ELR (cell line): ENCODE data around the gene ATP13A2.
"Not testable (repeated sequence)": the region's sequence is repeated elsewhere in the genome, so short reads cannot be mapped to it uniquely, and the experiment has no call there.

ENCODE experiments used
- DNase-seq: peaks from one replicate; pipeline ENCODE4 v3.0.0-alpha.2; 2015; ENCODE audit warnings: low read depth

Gene ATP13A2

GRCh38 chr1:16979475-16980327 lies 32.0 kb downstream of the ATP13A2 start:
- peak; percentile 16 for DNase-seq

GRCh38 chr1:16978567-16979474 lies 32.9 kb downstream of the ATP13A2 start:
- DNase-seq: peak; percentile 66

GRCh38 chr1:16978139-16978538 lies 33.6 kb downstream of the ATP13A2 start:
- DNase-seq: no peak

GRCh38 chr1:16977377-16977776 lies 34.4 kb downstream of the ATP13A2 start:
- no peak for DNase-seq

GRCh38 chr1:16976966-16977365 lies 34.8 kb downstream of the ATP13A2 start:
- no peak for DNase-seq

- DNase-seq: no peak
These were observed 35.9 kb downstream of the ATP13A2 start for GRCh38 chr1:16975838-16976237.

GRCh38 chr1:16975211-16975610 lies 36.5 kb downstream of the ATP13A2 start:
- DNase-seq: no peak

- no peak for DNase-seq
These were observed 38.5 kb downstream of the ATP13A2 start for GRCh38 chr1:16973215-16973614.

- DNase-seq: no peak
These were observed 39.4 kb downstream of the ATP13A2 start for GRCh38 chr1:16972189-16972895.

GRCh38 chr1:16971341-16972188 lies 40.2 kb downstream of the ATP13A2 start:
- peak; percentile 83 for DNase-seq

- no peak for DNase-seq
These were observed 41.4 kb downstream of the ATP13A2 start for GRCh38 chr1:16970132-16970910.

- no peak for DNase-seq
These were observed 42.1 kb downstream of the ATP13A2 start for GRCh38 chr1:16969651-16970050.

- DNase-seq: no peak
These were observed 42.6 kb downstream of the ATP13A2 start for GRCh38 chr1:16969057-16969611.

- no peak for DNase-seq
These were observed 43.4 kb downstream of the ATP13A2 start for GRCh38 chr1:16968372-16968771.

- no peak for DNase-seq
These were observed 43.8 kb downstream of the ATP13A2 start for GRCh38 chr1:16967962-16968361.

- DNase-seq: no peak
These were observed 44.6 kb downstream of the ATP13A2 start for GRCh38 chr1:16967095-16967575.

- DNase-seq: no peak
These were observed 45.4 kb downstream of the ATP13A2 start for GRCh38 chr1:16966282-16966681.

- DNase-seq: no peak
These were observed 46.2 kb downstream of the ATP13A2 start for GRCh38 chr1:16965486-16966067.

GRCh38 chr1:16964169-16964568 lies 47.6 kb downstream of the ATP13A2 start:
- not testable (repeated sequence) for DNase-seq
